ENCODE results near the gene TMEM134.

The TMEM134 gene

GRCh38 chr11:67506426-67507051, 37.5 kb upstream of the TMEM134 start:
- Histone ChIP-seq H3K4me3 (ENCODE audit: low read length in 2 of 2) (peak overlapping the region in 1 of 2 donors; percentile 71), H3K9ac (ENCODE audit: low read length in 2 of 2) (peak overlapping the region; percentile 13 to 21), H3K4me1 (ENCODE audit: control insufficient read depth, insufficient read depth, low read length) (peaks cover 45% of the 10 kb centered on the region), H3K36me3 (ENCODE audit: control insufficient read depth in 2 of 2, insufficient read depth in 2 of 2, low read length in 2 of 2) (no peaks in the 10 kb centered on the region), H3K9me3 (ENCODE audit: control insufficient read depth in 2 of 2, low read length in 2 of 2) (no peaks in the 10 kb centered on the region), H3K27me3 (ENCODE audit: control insufficient read depth in 1 of 2, insufficient read depth in 2 of 2, low read length in 2 of 2) (peaks cover 7 to 29% of the 10 kb centered on the region in 2 donors), H3K27ac (ENCODE audit: low read length) (peak overlapping the region; percentile 76)

- peaks cover 45% of the 10 kb centered on the region for H3K4me1 ChIP-seq (ENCODE audit: control insufficient read depth, insufficient read depth, low read length)
Measured at GRCh38 chr11:67505605-67506396, 36.8 kb upstream of the TMEM134 start.

GRCh38 chr11:67504950-67505581, 36.0 kb upstream of the TMEM134 start, which contains the start of gene PITPNM1:
Gene PITPNM1, minus strand, starts transcription at chr11:67505363. Its CDS starts 1,183 bp downstream, at chr11:67504180.
- Histone ChIP-seq H3K4me1 (ENCODE audit: control insufficient read depth, insufficient read depth, low read length) (peaks cover 45% of the 10 kb centered on the region), H3K27me3 (ENCODE audit: control insufficient read depth in 1 of 2, insufficient read depth in 2 of 2, low read length in 2 of 2) (peaks cover 7 to 29% of the 10 kb centered on the region in 2 donors), H3K9me3 (ENCODE audit: control insufficient read depth in 2 of 2, low read length in 2 of 2) (no peaks in the 10 kb centered on the region), H3K4me3 (ENCODE audit: low read length in 2 of 2) (peak within 1 kb of the TSS; percentile 55 to 71), H3K36me3 (ENCODE audit: control insufficient read depth in 2 of 2, insufficient read depth in 2 of 2, low read length in 2 of 2) (no peaks in the 10 kb centered on the region), H3K9ac (ENCODE audit: low read length in 2 of 2) (peak within 1 kb of the TSS; percentile 30 to 62), H3K27ac (ENCODE audit: low read length) (peak within 1 kb of the TSS; percentile 76)

More at GRCh38 chr11:67505605-67506396, 36.8 kb upstream of the TMEM134 start:
- Histone ChIP-seq H3K9ac (ENCODE audit: low read length in 2 of 2) (peak overlapping the region; percentile 30 to 47), H3K27me3 (ENCODE audit: control insufficient read depth in 1 of 2, insufficient read depth in 2 of 2, low read length in 2 of 2) (peaks cover 7 to 29% of the 10 kb centered on the region in 2 donors), H3K4me3 (ENCODE audit: low read length in 2 of 2) (peak overlapping the region in 1 of 2 donors; percentile 71), H3K27ac (ENCODE audit: low read length) (peak overlapping the region; percentile 76), H3K9me3 (ENCODE audit: control insufficient read depth in 2 of 2, low read length in 2 of 2) (no peaks in the 10 kb centered on the region), H3K36me3 (ENCODE audit: control insufficient read depth in 2 of 2, insufficient read depth in 2 of 2, low read length in 2 of 2) (no peaks in the 10 kb centered on the region)

GRCh38 chr11:67504005-67504949, 35.2 kb upstream of the TMEM134 start:
- no peak overlapping the region for H3K27ac ChIP-seq (ENCODE audit: low read length)

GRCh38 chr11:67503119-67504004, 34.3 kb upstream of the TMEM134 start:
- H3K27ac ChIP-seq (ENCODE audit: low read length) = no peak overlapping the region
- peak overlapping the region in 1 of 2 donors; percentile 28 for H3K9ac ChIP-seq (ENCODE audit: low read length in 2 of 2)

More at GRCh38 chr11:67504005-67504949, 35.2 kb upstream of the TMEM134 start:
- Histone ChIP-seq H3K4me1 (ENCODE audit: control insufficient read depth, insufficient read depth, low read length) (peaks cover 45% of the 10 kb centered on the region), H3K9me3 (ENCODE audit: control insufficient read depth in 2 of 2, low read length in 2 of 2) (no peaks in the 10 kb centered on the region), H3K9ac (ENCODE audit: low read length in 2 of 2) (peak overlapping the region; percentile 28 to 62), H3K27me3 (ENCODE audit: control insufficient read depth in 1 of 2, insufficient read depth in 2 of 2, low read length in 2 of 2) (peaks cover 7 to 29% of the 10 kb centered on the region in 2 donors), H3K36me3 (ENCODE audit: control insufficient read depth in 2 of 2, insufficient read depth in 2 of 2, low read length in 2 of 2) (no peaks in the 10 kb centered on the region), H3K4me3 (ENCODE audit: low read length in 2 of 2) (peak overlapping the region; percentile 55 to 71)

GRCh38 chr11:67502328-67502979, 33.4 kb upstream of the TMEM134 start:
- Histone ChIP-seq H3K27ac (ENCODE audit: low read length) (no peak overlapping the region), H3K27me3 (ENCODE audit: control insufficient read depth in 1 of 2, insufficient read depth in 2 of 2, low read length in 2 of 2) (peaks cover 7 to 29% of the 10 kb centered on the region in 2 donors), H3K9ac (ENCODE audit: low read length in 2 of 2) (no peak overlapping the region), H3K9me3 (ENCODE audit: control insufficient read depth in 2 of 2, low read length in 2 of 2) (no peaks in the 10 kb centered on the region), H3K4me1 (ENCODE audit: control insufficient read depth, insufficient read depth, low read length) (peaks cover 34% of the 10 kb centered on the region), H3K4me3 (ENCODE audit: low read length in 2 of 2) (no peak overlapping the region), H3K36me3 (ENCODE audit: control insufficient read depth in 2 of 2, insufficient read depth in 2 of 2, low read length in 2 of 2) (peaks cover 0 to 2% of the 10 kb centered on the region in 2 donors)

More at GRCh38 chr11:67503119-67504004, 34.3 kb upstream of the TMEM134 start:
- Histone ChIP-seq H3K9me3 (ENCODE audit: control insufficient read depth in 2 of 2, low read length in 2 of 2) (no peaks in the 10 kb centered on the region), H3K4me1 (ENCODE audit: control insufficient read depth, insufficient read depth, low read length) (peaks cover 39% of the 10 kb centered on the region), H3K27me3 (ENCODE audit: control insufficient read depth in 1 of 2, insufficient read depth in 2 of 2, low read length in 2 of 2) (peaks cover 7 to 29% of the 10 kb centered on the region in 2 donors), H3K4me3 (ENCODE audit: low read length in 2 of 2) (peak overlapping the region in 1 of 2 donors; percentile 71), H3K36me3 (ENCODE audit: control insufficient read depth in 2 of 2, insufficient read depth in 2 of 2, low read length in 2 of 2) (peaks cover 0 to 2% of the 10 kb centered on the region in 2 donors)

- Histone ChIP-seq H3K4me1 (ENCODE audit: control insufficient read depth, insufficient read depth, low read length) (peaks cover 28% of the 10 kb centered on the region), H3K9ac (ENCODE audit: low read length in 2 of 2) (no peak overlapping the region), H3K36me3 (ENCODE audit: control insufficient read depth in 2 of 2, insufficient read depth in 2 of 2, low read length in 2 of 2) (peaks cover 0 to 2% of the 10 kb centered on the region in 2 donors), H3K27me3 (ENCODE audit: control insufficient read depth in 1 of 2, insufficient read depth in 2 of 2, low read length in 2 of 2) (peaks cover 7 to 29% of the 10 kb centered on the region in 2 donors), H3K27ac (ENCODE audit: low read length) (no peak overlapping the region), H3K9me3 (ENCODE audit: control insufficient read depth in 2 of 2, low read length in 2 of 2) (no peaks in the 10 kb centered on the region), H3K4me3 (ENCODE audit: low read length in 2 of 2) (no peak overlapping the region)
Measured at GRCh38 chr11:67501854-67502253, 32.8 kb upstream of the TMEM134 start.

GRCh38 chr11:67500831-67501715, 32.0 kb upstream of the TMEM134 start:
- Histone ChIP-seq H3K27ac (ENCODE audit: low read length) (no peak overlapping the region), H3K36me3 (ENCODE audit: control insufficient read depth in 2 of 2, insufficient read depth in 2 of 2, low read length in 2 of 2) (peaks cover 0 to 2% of the 10 kb centered on the region in 2 donors), H3K9ac (ENCODE audit: low read length in 2 of 2) (no peak overlapping the region), H3K27me3 (ENCODE audit: control insufficient read depth in 1 of 2, insufficient read depth in 2 of 2, low read length in 2 of 2) (peaks cover 7 to 29% of the 10 kb centered on the region in 2 donors), H3K9me3 (ENCODE audit: control insufficient read depth in 2 of 2, low read length in 2 of 2) (no peaks in the 10 kb centered on the region), H3K4me3 (ENCODE audit: low read length in 2 of 2) (no peak overlapping the region), H3K4me1 (ENCODE audit: control insufficient read depth, insufficient read depth, low read length) (peaks cover 21% of the 10 kb centered on the region)
